ENCODE measurements around the gene GABRP. TPM values are rescaled to one million over a fixed set of nuclear protein-coding genes. Genes with fewer than 3 reads are reported as not detected.

The GABRP gene, protein sequence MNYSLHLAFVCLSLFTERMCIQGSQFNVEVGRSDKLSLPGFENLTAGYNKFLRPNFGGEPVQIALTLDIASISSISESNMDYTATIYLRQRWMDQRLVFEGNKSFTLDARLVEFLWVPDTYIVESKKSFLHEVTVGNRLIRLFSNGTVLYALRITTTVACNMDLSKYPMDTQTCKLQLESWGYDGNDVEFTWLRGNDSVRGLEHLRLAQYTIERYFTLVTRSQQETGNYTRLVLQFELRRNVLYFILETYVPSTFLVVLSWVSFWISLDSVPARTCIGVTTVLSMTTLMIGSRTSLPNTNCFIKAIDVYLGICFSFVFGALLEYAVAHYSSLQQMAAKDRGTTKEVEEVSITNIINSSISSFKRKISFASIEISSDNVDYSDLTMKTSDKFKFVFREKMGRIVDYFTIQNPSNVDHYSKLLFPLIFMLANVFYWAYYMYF
- 0.03 TPM in 1 of 2 replicates, not detected in the other for total RNA-seq (ENCODE audit: low replicate concordance)

- Histone ChIP-seq H3K9me3 (ENCODE audit: low read depth) (no peaks in the 10 kb centered on the region), H2AFZ (replicated peaks) (no peak within 1 kb of the TSS), H3K27me3 (no peaks in the 10 kb centered on the region), H3K79me2 (ENCODE audit: low read depth) (no peaks in the 10 kb centered on the region), H4K20me1 (ENCODE audit: low read depth) (no peaks in the 10 kb centered on the region), H3K4me2 (no peak within 1 kb of the TSS), H3K9ac (no peak within 1 kb of the TSS), H3F3A (ENCODE audit: low read depth) (no peaks in the 10 kb centered on the region), H3K36me3 (no peaks in the 10 kb centered on the region), H3K4me1 (peaks cover 5% of the 10 kb centered on the region), H3K27ac (no peak within 1 kb of the TSS), H3K4me3 (no peak within 1 kb of the TSS)
- Mint-ChIP-seq H3K27me3 (ENCODE audit: insufficient read depth, low read depth) (no peaks in the 10 kb centered on the region), H3K36me3 (no peaks in the 10 kb centered on the region), H3K27ac (no peak within 1 kb of the TSS), H3K9me3 (no peaks in the 10 kb centered on the region), H3K4me3 (no peak within 1 kb of the TSS), H3K4me1 (peaks cover 4% of the 10 kb centered on the region)
- no peak for TF ChIP-seq CTCF (IDR thresholded peaks at IDR 0.05)
- TF ChIP-seq EZH2phosphoT487 (IDR thresholded peaks at IDR 0.05), result no peak
- TF ChIP-seq EZH2 (IDR thresholded peaks at IDR 0.05), result no peak
- DNase-seq (ENCODE audit: low spot score), result no peak
These were observed at the start of gene GABRP for GRCh38 chr5:170783498-170784247. Gene GABRP, plus strand, starts transcription at chr5:170783725. Its CDS starts 4,891 bp downstream, at chr5:170788616.

- TF ChIP-seq EZH2phosphoT487 (IDR thresholded peaks at IDR 0.05) (no peak), EZH2 (IDR thresholded peaks at IDR 0.05) (no peak), CTCF (IDR thresholded peaks at IDR 0.05) (no peak)
- Histone ChIP-seq H3K79me2 (ENCODE audit: low read depth) (no peaks in the 10 kb centered on the region), H3K36me3 (no peaks in the 10 kb centered on the region), H3K4me3 (no peak overlapping the region), H3K27ac (no peak overlapping the region), H3K9ac (no peak overlapping the region), H2AFZ (replicated peaks) (no peak overlapping the region), H3K4me2 (no peak overlapping the region), H4K20me1 (ENCODE audit: low read depth) (no peaks in the 10 kb centered on the region), H3K4me1 (no peaks in the 10 kb centered on the region), H3K27me3 (no peaks in the 10 kb centered on the region), H3F3A (ENCODE audit: low read depth) (no peaks in the 10 kb centered on the region), H3K9me3 (ENCODE audit: low read depth) (no peaks in the 10 kb centered on the region)
- H3K36me3 Mint-ChIP-seq, result peaks cover 2% of the 10 kb centered on the region
- no peak for DNase-seq (ENCODE audit: low spot score)
- H3K27ac Mint-ChIP-seq, result no peak overlapping the region
- H3K9me3 Mint-ChIP-seq, result peaks cover 19% of the 10 kb centered on the region
- no peak overlapping the region for H3K4me3 Mint-ChIP-seq
- peaks cover 5% of the 10 kb centered on the region for H3K27me3 Mint-ChIP-seq (ENCODE audit: insufficient read depth, low read depth)
- H3K4me1 Mint-ChIP-seq, result peaks cover 4% of the 10 kb centered on the region
These were observed 46.6 kb upstream of the GABRP start for GRCh38 chr5:170736966-170737365.

DNA sequence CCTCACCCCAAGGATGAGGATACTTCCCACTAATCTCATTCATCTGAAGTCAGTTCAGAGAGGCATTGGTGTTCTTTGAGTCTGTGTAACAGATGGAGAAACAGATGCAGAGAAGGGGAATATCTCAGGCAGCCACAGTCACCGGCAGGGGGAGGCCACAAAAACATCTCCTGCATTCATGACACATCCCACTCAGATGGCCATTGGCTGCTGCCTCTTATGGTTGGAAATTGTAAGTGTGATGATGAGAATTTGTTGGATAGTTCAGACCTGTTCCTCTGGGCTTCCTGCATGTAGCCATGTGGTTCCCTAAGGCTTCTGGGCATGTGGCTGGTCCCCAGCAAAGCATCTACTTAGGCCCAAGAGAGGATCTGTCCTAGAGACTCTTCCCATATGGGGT is 45.9 kb upstream of the GABRP start:
- H3K9ac ChIP-seq, result no peak overlapping the region
- TF ChIP-seq CTCF (IDR thresholded peaks at IDR 0.05) (no peak), EZH2 (IDR thresholded peaks at IDR 0.05) (no peak), EZH2phosphoT487 (IDR thresholded peaks at IDR 0.05) (no peak)
- H3K4me2 ChIP-seq, result no peak overlapping the region
- H3K27me3 Mint-ChIP-seq (ENCODE audit: insufficient read depth, low read depth), result peaks cover 5% of the 10 kb centered on the region
- no peak for DNase-seq (ENCODE audit: low spot score)
- H3K4me1 ChIP-seq, result no peaks in the 10 kb centered on the region
- no peaks in the 10 kb centered on the region for H3K79me2 ChIP-seq (ENCODE audit: low read depth)
- H3F3A ChIP-seq (ENCODE audit: low read depth), result no peaks in the 10 kb centered on the region
- no peaks in the 10 kb centered on the region for H3K36me3 ChIP-seq
- no peaks in the 10 kb centered on the region for H3K27me3 ChIP-seq
- H3K36me3 Mint-ChIP-seq, result peaks cover 2% of the 10 kb centered on the region
- no peak overlapping the region for H3K27ac Mint-ChIP-seq
- no peak overlapping the region for H3K4me3 ChIP-seq
- H3K9me3 ChIP-seq (ENCODE audit: low read depth), result no peaks in the 10 kb centered on the region
- peaks cover 4% of the 10 kb centered on the region for H3K4me1 Mint-ChIP-seq
- H3K4me3 Mint-ChIP-seq, result no peak overlapping the region
- no peaks in the 10 kb centered on the region for H4K20me1 ChIP-seq (ENCODE audit: low read depth)
- no peak overlapping the region for H3K27ac ChIP-seq
- H3K9me3 Mint-ChIP-seq, result peaks cover 19% of the 10 kb centered on the region
- no peak overlapping the region for H2AFZ ChIP-seq (replicated peaks)

All from neural progenitor cell (in vitro differentiated cells).